ENCODE results near the gene MPI. TPM values are rescaled to one million over a fixed set of nuclear protein-coding genes. Genes with fewer than 3 reads are reported as not detected.

MPI gene
- total and polyA plus RNA-seq, 2 of the 8 experiments (the other 6 are each of a cell fraction or from before 2014, with no cell fraction given) = 31.0 to 74.8 TPM

DNA sequence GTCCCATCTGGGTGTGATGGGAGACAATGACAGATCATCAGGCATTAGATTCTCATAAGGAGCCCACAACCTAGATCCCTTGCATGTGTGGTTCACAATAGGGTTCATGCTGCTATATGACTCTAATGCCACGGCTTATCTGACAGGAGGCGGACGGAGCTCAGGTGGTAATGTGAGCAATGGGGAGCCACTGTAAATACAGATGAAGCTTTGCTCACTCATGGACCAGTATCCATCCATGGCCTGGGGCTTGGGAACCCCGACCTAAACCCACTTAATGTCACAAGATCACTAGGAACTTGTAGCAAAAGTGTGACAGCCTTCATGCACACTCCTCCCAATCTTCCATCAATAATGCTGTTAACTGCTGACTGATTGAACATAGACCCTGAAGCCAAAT, 18.8 kb downstream of the MPI start:
- 96% methylated on average over 4 of the region's 4 CpGs; no CpG with 5 or more reads in 1 of the 2 experiments for WGBS, 2 experiments (ENCODE audit: extremely low coverage in 1 of 2, insufficient coverage in 1 of 2, insufficient read length in 1 of 2, insufficient replicate concordance in 2 of 2, low coverage in 1 of 2, low lambda C conversion rate in 2 of 2, missing lambda C conversion rate in 1 of 2)
- TF ChIP-seq SIN3A (conservative IDR thresholded peaks at IDR 0.05 in 1 of 2, IDR thresholded peaks at IDR 0.05 in 1 of 2; ENCODE audit: low read depth in 1 of 2, low read length in 2 of 2) (no peak), POLR2AphosphoS5 (IDR thresholded peaks at IDR 0.05; ENCODE audit: low read depth, low read length) (no peak), RXRA (IDR thresholded peaks at IDR 0.05; ENCODE audit: insufficient read depth, low read depth, low read length) (no peak), RBBP5 (IDR thresholded peaks at IDR 0.05; ENCODE audit: borderline replicate concordance, low read depth, low read length) (no peak), TBP (IDR thresholded peaks at IDR 0.05; ENCODE audit: low read depth, low read length) (no peak), HDAC2 (IDR thresholded peaks at IDR 0.05; ENCODE audit: borderline replicate concordance in 1 of 2, low read depth in 2 of 2, low read length in 2 of 2) (no peak), SIRT6 (IDR thresholded peaks at IDR 0.05; ENCODE audit: low read length) (no peak), EGR1 (IDR thresholded peaks at IDR 0.05; ENCODE audit: borderline replicate concordance, low read depth, low read length) (no peak)

More for the DNA sequence above, 18.8 kb downstream of the MPI start:
- Histone ChIP-seq H3K79me2 (ENCODE audit: control insufficient read depth in 1 of 2, insufficient read depth in 2 of 2, low read length in 2 of 2) (peaks cover 0 to 15% of the 10 kb centered on the region in 2 experiments; a peak in 2 of 4 replicates), H2BK5ac (ENCODE audit: low read depth, low read length) (no peak overlapping the region), H3K79me1 (ENCODE audit: low read depth, low read length) (no peaks in the 10 kb centered on the region), H4K5ac (ENCODE audit: insufficient read length, low read depth, low read length) (no peak overlapping the region), H3K9me3 (ENCODE audit: insufficient read depth in 2 of 2, low read depth in 1 of 2, low read length in 1 of 2) (no peaks in the 10 kb centered on the region), H2BK20ac (ENCODE audit: low read length) (no peak overlapping the region), H3K23me2 (ENCODE audit: low read depth, low read length) (peaks cover 6% of the 10 kb centered on the region; the same call in 1 of the 2 replicates), H3K27me3 (replicated peaks in 1 of 4; ENCODE audit: control insufficient read depth in 3 of 4, extremely low read depth in 1 of 4, insufficient read depth in 3 of 4, low read length in 3 of 4) (no peaks in the 10 kb centered on the region), H3K36me3 (ENCODE audit: control insufficient read depth in 2 of 4, insufficient read depth in 4 of 4, low read length in 3 of 4) (peaks cover 4 to 29% (median 17%) of the 10 kb centered on the region in 4 experiments; a peak in 7 of 8 replicates), H2AK5ac (ENCODE audit: low read depth, low read length) (no peak overlapping the region), H3K4me2 (ENCODE audit: insufficient read depth in 1 of 2, low read depth in 2 of 2, low read length in 2 of 2) (no peak overlapping the region), H3K23ac (ENCODE audit: insufficient read length) (no peak overlapping the region), H3K4me1 (replicated peaks in 1 of 4; ENCODE audit: control insufficient read depth in 3 of 4, insufficient read depth in 4 of 4, low read length in 3 of 4) (peaks cover 2 to 4% (median 3%) of the 10 kb centered on the region in 4 experiments), H3K27ac (ENCODE audit: low read depth, low read length) (no peak overlapping the region), H4K91ac (replicated peaks; ENCODE audit: insufficient read length, low read length) (no peak overlapping the region), H2BK120ac (replicated peaks; ENCODE audit: low read depth, low read length) (no peak overlapping the region), H2AFZ (ENCODE audit: low read length) (no peak overlapping the region), H2BK15ac (ENCODE audit: low read length) (no peak overlapping the region), H3K9ac (replicated peaks in 1 of 4; ENCODE audit: extremely low read depth in 1 of 4, low read depth in 3 of 4, low read length in 3 of 4) (no peak overlapping the region), H3K4me3 (ENCODE audit: extremely low read depth in 1 of 4, insufficient read depth in 2 of 4, low read depth in 3 of 4, low read length in 4 of 4) (no peak overlapping the region), H4K20me1 (replicated peaks in 1 of 2; ENCODE audit: control insufficient read depth in 1 of 2, insufficient read depth in 2 of 2, low read length in 2 of 2) (no peaks in the 10 kb centered on the region), H3K18ac (ENCODE audit: extremely low read depth, low read length) (no peak overlapping the region), H2BK12ac (ENCODE audit: low read depth, low read length) (no peak overlapping the region), H4K8ac (ENCODE audit: extremely low read depth, insufficient read depth, low read length) (no peak overlapping the region), H3K4ac (replicated peaks; ENCODE audit: insufficient read length, low read depth, low read length) (no peak overlapping the region), H3K14ac (ENCODE audit: insufficient read length) (no peak overlapping the region), H3K56ac (replicated peaks; ENCODE audit: insufficient read length, low read depth, low read length) (no peak overlapping the region)
- DNase-seq (ENCODE audit: low read depth in 1 of 2, low spot score in 2 of 2) (no peak), FAIRE-seq (no peak)
- POLR2A ChIA-PET (ENCODE audit: partially characterized antibody) = interaction anchor here (0.6 to 11.9 kb wide), 5 partner anchors 9 to 182 kb away, joined by 3 to 116 read pairs (median 3); partner anchors contain the start of gene MPI
- CTCF ChIA-PET (ENCODE audit: partially characterized antibody) = interaction anchor here (1.0 to 1.4 kb wide), 4 partner anchors 42 to 86 kb away, joined by 3 to 7 read pairs (median 3); partner anchors contain the start of gene SCAMP5
